Measurements from ENCODE around the gene CLCA4. TPM values are rescaled to one million over a fixed set of nuclear protein-coding genes. Genes with fewer than 3 reads are reported as not detected.
"Not testable (repeated sequence)": the region's sequence is repeated elsewhere in the genome, so short reads cannot be mapped to it uniquely, and the experiment has no call there.

The CLCA4 gene
- total RNA-seq, 4 donors from 2014 or later: 10.3 to 113 (median 14.1) TPM; not detected in 1

DNA sequence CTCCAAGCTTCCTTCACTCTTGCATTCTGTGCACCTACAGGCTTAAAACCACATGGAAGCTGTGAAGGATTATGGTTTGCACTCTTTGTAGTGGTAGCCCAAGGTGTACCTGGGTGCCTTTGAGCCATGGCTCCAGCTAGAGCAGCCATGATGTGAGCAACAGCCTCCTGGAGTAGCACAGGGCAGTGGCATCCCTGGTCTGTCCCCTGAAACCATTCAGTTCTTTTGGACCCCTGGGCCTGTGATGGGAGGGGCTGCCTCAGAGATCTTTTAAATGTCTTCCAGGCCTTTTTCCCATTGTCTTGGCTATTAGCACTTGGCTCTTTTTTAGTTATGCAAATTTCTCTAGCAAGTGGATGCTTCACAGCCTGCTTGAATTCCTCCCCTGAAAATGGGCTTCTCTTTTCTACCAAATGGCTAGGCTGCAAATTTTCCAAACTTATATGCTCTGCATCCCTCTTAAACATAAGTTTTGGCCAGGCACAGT, 47.4 kb downstream of the CLCA4 start:
- H3K4me3 ChIP-seq: no peak overlapping the region
- no peaks in the 10 kb centered on the region for H3K4me1 ChIP-seq
- no peaks in the 10 kb centered on the region for H3K36me3 ChIP-seq
- TF ChIP-seq POLR2A (IDR thresholded peaks at IDR 0.05) (no peak), CTCF (IDR thresholded peaks at IDR 0.05) (no peak)
- no peak overlapping the region for H3K27ac ChIP-seq
- DNase-seq: no peak
- peaks cover 0 to 4% (median 0%) of the 10 kb centered on the region in 4 donors for H3K9me3 ChIP-seq
- no peaks in the 10 kb centered on the region for H3K27me3 ChIP-seq

DNA sequence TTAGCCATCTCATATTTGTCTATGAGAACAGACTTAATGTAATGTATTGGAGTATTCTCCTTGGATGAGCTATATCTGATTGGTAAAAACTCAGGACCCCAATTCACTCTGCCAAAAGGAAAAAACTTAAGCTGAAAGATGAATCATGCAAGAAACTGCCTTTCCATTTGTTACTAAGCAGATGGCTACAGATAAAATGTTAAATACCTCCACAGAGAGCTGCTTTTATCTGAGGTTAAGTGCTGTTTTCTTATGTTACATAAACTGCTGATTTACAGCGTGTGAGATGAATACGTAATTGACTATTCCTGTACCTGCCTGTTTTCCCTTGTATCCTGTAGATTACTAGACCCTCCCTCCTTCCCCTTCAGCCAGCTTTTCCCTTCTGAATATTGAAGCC, 49.3 kb downstream of the CLCA4 start:
- TF ChIP-seq POLR2A (IDR thresholded peaks at IDR 0.05) (no peak), CTCF (IDR thresholded peaks at IDR 0.05) (no peak)
- DNase-seq: no peak
- H3K36me3 ChIP-seq: no peaks in the 10 kb centered on the region
- H3K4me3 ChIP-seq: no peak overlapping the region
- no peaks in the 10 kb centered on the region for H3K27me3 ChIP-seq
- no peaks in the 10 kb centered on the region for H3K4me1 ChIP-seq
- peaks cover 0 to 4% (median 0%) of the 10 kb centered on the region in 4 donors for H3K9me3 ChIP-seq
- H3K27ac ChIP-seq: no peak overlapping the region

DNA sequence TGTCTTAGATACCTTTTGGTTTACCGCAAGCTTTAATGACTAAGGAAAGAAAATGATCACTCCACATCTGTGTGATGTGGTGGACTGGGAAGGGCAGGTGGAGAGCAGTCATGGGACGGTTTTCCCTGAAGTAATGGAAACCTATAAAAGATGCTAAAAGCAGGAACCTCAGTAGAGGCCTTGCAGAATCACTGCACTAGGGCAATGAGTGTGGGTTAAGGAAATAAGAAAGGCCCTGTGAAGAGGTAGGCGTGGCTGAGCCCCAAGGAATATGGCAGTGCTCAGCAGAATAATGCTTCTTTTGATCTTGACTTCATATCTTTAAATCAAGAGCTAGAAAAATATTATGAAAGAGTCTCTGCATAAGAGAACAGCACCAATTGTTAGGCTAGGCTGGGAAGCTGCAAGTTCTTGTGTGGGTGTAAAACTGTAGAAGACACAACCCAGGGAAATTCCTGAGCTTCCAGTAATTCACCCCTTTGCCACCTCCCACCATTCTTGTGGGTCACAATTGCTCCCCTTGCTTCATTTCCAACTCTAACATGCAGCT, 49.9 kb downstream of the CLCA4 start:
- Histone ChIP-seq H3K36me3 (no peaks in the 10 kb centered on the region), H3K4me1 (no peaks in the 10 kb centered on the region), H3K27ac (no peak overlapping the region), H3K9me3 (peaks cover 0 to 4% (median 0%) of the 10 kb centered on the region in 4 donors), H3K27me3 (no peaks in the 10 kb centered on the region), H3K4me3 (no peak overlapping the region)
- no peak for DNase-seq
- no peak for TF ChIP-seq POLR2A (IDR thresholded peaks at IDR 0.05)
- TF ChIP-seq CTCF (IDR thresholded peaks at IDR 0.05): no peak

- not testable (repeated sequence) for H3K27ac ChIP-seq, H3K4me3 ChIP-seq, H3K4me1 ChIP-seq, H3K36me3 ChIP-seq, DNase-seq, H3K27me3 ChIP-seq, H3K9me3 ChIP-seq
Observed at GRCh38 chr1:86606080-86606479, 59.2 kb downstream of the CLCA4 start.

- Histone ChIP-seq H3K4me1 (peaks cover 0 to 13% (median 0%) of the 10 kb centered on the region in 4 donors), H3K4me3 (no peak overlapping the region), H3K9me3 (peaks cover 0 to 16% (median 0%) of the 10 kb centered on the region in 4 donors), H3K27ac (peak overlapping the region in 2 of 4 donors; percentile 45 to 57), H3K36me3 (no peaks in the 10 kb centered on the region), H3K27me3 (no peaks in the 10 kb centered on the region)
- no peak for TF ChIP-seq POLR2A (IDR thresholded peaks at IDR 0.05)
- no peak for TF ChIP-seq CTCF (IDR thresholded peaks at IDR 0.05)
- DNase-seq: no peak
Observed at GRCh38 chr1:86616433-86616832, 69.6 kb downstream of the CLCA4 start.

GRCh38 chr1:86616871-86617270, 70.0 kb downstream of the CLCA4 start:
- peak in 2 of 3 donors; percentile 43 to 70 for DNase-seq
- H3K4me1 ChIP-seq: peaks cover 0 to 13% (median 0%) of the 10 kb centered on the region in 4 donors
- no peak for TF ChIP-seq POLR2A (IDR thresholded peaks at IDR 0.05)
- no peak for TF ChIP-seq CTCF (IDR thresholded peaks at IDR 0.05)

More at GRCh38 chr1:86616871-86617270, 70.0 kb downstream of the CLCA4 start:
- Histone ChIP-seq H3K9me3 (peaks cover 0 to 16% (median 0%) of the 10 kb centered on the region in 4 donors), H3K4me3 (no peak overlapping the region), H3K36me3 (no peaks in the 10 kb centered on the region), H3K27me3 (no peaks in the 10 kb centered on the region), H3K27ac (peak overlapping the region in 3 of 4 donors; percentile 31 to 57 (median 50))

All from Peyer's patch (tissue), 4 donors.